Brain microvascular endothelial cell (primary cell): ENCODE results near the gene PCNA.
A peak's percentile ranks its signal among the peaks of the same experiment; 100 is the strongest.
"Not testable (repeated sequence)": the region's sequence is repeated elsewhere in the genome, so short reads cannot be mapped to it uniquely, and the experiment has no call there.

Experiments
- DNase-seq: peaks from one replicate; pipeline ENCODE4 v3.0.0-alpha.2; 2020
- H3K27ac ChIP-seq: fragments of 250-450 bp; sonication (Bioruptor Pico); 2 replicates; pipeline ENCODE4 v1.5.1; 2020; ENCODE audit warnings: mild to moderate bottlenecking, moderate library complexity
- H3K27me3 ChIP-seq: fragments of 250-450 bp; sonication (Bioruptor Pico); replicated peaks from 2 replicates; pipeline ENCODE4 v1.5.1; 2020; ENCODE audit warnings: mild to moderate bottlenecking
- H3K36me3 ChIP-seq: fragments of 250-450 bp; sonication (Bioruptor Pico); replicated peaks from 2 replicates; pipeline ENCODE4 v1.5.1; 2020; ENCODE audit warnings: mild to moderate bottlenecking
- H3K4me3 ChIP-seq: 2 replicates; pipeline ENCODE4 v1.5.1; 2011; ENCODE audit warnings: low read depth, mild to moderate bottlenecking, control low read depth, low read length, moderate library complexity
- CTCF ChIP-seq: IDR thresholded peaks from 2 replicates; pipeline ENCODE4 v1.5.1; 2011; ENCODE audit warnings: low read depth, mild to moderate bottlenecking, moderate library complexity, low read length, control low read depth, inconsistent platforms; ENCODE audit errors: missing control alignments
- in situ Hi-C: cut with HindIII; loops from 2 replicates; pipeline ENCODE4 v1.10.0; 2017; ENCODE audit warnings: low sequenced_read_pairs, low pct_ligation_motif_present

Gene PCNA

DNA sequence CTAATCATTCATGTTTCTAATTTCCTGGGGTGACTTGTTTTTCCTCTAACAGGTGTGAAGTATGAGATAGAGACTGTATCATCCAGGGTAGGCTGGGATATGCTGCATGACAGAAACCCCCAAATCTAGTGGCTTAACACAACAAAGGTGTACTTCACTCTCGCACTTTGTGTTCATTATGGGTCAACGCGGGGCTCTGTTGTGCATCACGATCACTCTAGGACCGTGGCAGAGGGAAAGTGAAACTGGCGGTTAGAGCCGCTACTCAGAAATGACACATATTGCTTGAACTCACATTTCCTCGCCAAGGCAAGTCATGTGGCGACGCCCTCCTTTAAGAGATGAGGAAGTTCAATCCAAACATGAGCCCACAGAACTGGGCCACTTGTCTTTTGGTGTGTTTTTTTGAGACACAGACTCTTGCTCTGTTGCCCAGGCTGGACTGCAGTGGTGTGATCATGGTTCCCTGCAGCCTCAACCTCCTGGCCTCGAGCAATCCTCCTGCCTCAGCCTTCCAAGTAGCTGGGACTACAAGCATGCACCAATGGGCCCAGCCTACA lies 41.3 kb downstream of the PCNA start:
- no peaks in the 10 kb centered on the region for H3K27me3 ChIP-seq
- TF ChIP-seq CTCF, result no peak
- H3K27ac ChIP-seq, result no peak overlapping the region
- no peaks in the 10 kb centered on the region for H3K36me3 ChIP-seq
- DNase-seq, result peak; percentile 9
- in situ Hi-C loops, result no loop called here
- no peak overlapping the region for H3K4me3 ChIP-seq

DNA sequence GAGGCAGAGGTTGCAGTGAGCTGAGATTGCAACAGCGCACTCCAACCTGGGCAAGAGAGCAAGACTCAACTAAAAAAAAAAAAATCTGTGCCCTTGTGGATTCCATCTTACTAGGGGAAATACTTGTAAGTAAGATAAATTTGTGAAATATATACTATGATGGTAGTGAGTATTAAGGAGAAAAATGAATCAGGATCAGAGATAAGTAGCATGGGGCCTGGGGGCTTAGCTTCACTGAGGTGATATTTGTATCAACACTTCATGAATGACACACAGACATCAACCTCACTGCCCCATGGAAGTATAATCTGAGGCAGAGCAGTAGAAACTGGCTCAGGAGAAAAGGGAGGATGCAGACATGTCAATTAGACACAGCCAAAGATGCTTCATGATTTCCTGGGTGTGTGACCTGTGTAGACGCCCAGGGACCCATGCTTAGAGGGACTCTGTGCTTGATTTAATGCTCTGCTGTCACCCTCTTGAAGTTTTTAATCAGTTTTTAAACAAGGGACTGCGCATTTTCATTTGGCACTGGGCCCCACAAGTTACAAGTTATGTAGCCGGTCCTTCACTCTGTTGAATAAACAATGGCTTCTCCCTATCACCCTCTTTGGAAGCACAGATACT lies 41.9 kb downstream of the PCNA start:
- Histone ChIP-seq H3K4me3 (no peak overlapping the region), H3K27me3 (no peaks in the 10 kb centered on the region), H3K36me3 (no peaks in the 10 kb centered on the region), H3K27ac (no peak overlapping the region)
- no peak for DNase-seq
- in situ Hi-C loops, result no loop called here
- no peak for TF ChIP-seq CTCF

GRCh38 chr20:5076913-5077312 lies 42.8 kb downstream of the PCNA start:
- DNase-seq, H3K27ac ChIP-seq, in situ Hi-C loops, H3K27me3 ChIP-seq, H3K36me3 ChIP-seq, H3K4me3 ChIP-seq: not testable (repeated sequence)

- no peak overlapping the region for H3K27ac ChIP-seq
- H3K27me3 ChIP-seq, result no peaks in the 10 kb centered on the region
- no peak for DNase-seq
- no peak overlapping the region for H3K4me3 ChIP-seq
- H3K36me3 ChIP-seq, result no peaks in the 10 kb centered on the region
- no peak for TF ChIP-seq CTCF
- in situ Hi-C loops, result no loop called here
These were observed 45.5 kb downstream of the PCNA start for GRCh38 chr20:5074232-5074674.

GRCh38 chr20:5073660-5074231 lies 46.0 kb downstream of the PCNA start:
- TF ChIP-seq CTCF, result no peak
- Histone ChIP-seq H3K27ac (no peak overlapping the region), H3K27me3 (no peaks in the 10 kb centered on the region), H3K36me3 (no peaks in the 10 kb centered on the region), H3K4me3 (no peak overlapping the region)
- no peak for DNase-seq
- in situ Hi-C loops, result no loop called here

DNA sequence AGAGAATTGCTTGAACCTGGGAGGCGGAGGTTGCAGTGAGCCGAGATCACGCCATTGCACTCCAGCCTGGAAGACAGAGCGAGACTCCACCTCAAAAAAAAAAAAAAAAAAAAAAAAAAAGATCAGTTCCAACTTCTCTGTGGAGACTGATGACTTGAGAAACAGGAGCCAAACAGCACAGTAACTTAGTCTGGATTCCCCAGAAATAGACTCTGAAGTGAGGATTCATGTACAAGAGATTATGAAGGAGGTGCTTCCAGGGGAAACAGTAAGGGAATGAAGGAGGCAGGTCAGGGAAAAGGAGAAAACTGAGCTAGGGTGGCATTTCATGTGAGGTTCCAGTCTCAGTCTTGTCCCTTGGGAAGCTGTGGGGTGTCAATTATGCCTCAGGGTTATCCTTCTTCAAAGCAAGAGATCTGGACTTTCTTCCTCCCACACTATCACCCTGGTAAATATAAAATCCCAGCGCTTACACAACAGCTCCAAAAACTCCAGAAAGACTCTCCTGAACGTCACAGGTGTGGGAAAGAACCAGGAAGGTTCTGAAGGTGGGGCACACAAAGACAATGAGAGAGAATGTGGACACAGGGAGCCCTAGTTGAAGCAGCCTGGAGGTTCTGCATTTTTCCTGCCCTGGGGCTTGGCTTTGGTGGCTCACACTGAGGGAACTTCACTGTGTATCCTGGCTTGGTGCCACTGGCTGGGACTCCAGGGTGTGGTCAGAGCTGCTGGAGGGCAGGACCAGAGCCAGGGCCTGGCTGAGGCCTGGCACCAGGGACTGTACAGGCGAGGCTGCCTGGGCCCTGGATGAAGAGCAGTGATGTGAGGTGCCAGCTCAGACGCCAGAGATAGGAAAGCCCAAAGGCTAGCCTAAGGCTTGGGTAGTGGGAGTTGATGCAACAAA lies 46.8 kb downstream of the PCNA start:
- H3K4me3 ChIP-seq, result no peak overlapping the region
- no peaks in the 10 kb centered on the region for H3K36me3 ChIP-seq
- DNase-seq, result peak; percentile 27
- TF ChIP-seq CTCF, result no peak
- in situ Hi-C loops, result no loop called here
- H3K27me3 ChIP-seq, result no peaks in the 10 kb centered on the region
- H3K27ac ChIP-seq, result no peak overlapping the region

DNA sequence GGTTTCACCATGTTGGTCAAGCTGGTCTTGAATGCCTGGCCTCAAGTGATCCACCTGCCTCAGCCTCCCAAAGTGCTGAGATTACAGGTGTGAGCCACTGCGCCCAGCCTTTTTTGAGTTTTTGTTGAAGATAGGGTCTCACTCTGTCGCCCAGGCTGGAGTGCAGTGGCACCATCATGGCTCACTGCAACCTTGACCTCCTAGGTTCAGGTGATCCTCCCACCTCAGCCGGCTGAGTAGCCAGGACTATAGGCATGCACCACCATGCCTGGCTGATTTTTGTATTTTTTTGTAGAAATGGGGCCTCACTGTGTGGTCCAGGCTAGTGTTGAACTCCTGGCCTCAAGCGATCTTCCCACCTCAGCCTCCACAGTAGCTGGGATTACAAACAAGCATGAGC lies 47.8 kb downstream of the PCNA start:
- H3K36me3 ChIP-seq, in situ Hi-C loops, DNase-seq, H3K4me3 ChIP-seq, H3K27me3 ChIP-seq, H3K27ac ChIP-seq: not testable (repeated sequence)
